A673 (cell line): Measurements from ENCODE around the gene SLC20A1. TPM values are rescaled to one million over a fixed set of nuclear protein-coding genes. Genes with fewer than 3 reads are reported as not detected.

ENCODE experiments used
- Bru-seq: library from RNA; stranded (reverse); fragments of 400-500 nt; gene quantifications from one replicate; lab custom pipeline; 2021; lab: Mats Ljungman, UMichigan
- BruChase-seq, 2 experiments: library from RNA; stranded (reverse); fragments of 400-500 nt; gene quantifications; one replicate each; lab custom pipeline; 2021; lab: Mats Ljungman, UMichigan
- BruUV-seq: library from RNA; stranded (reverse); fragments of 400-500 nt; replicated peaks from 2 replicates; lab custom pipeline; 2021; lab: Mats Ljungman, UMichigan
- CTCF ChIA-PET: fragments of 300-600 bp; sonication (Branson Sonifier 250); formaldehyde crosslinking; loops from one replicate; lab custom pipeline; 2022; ENCODE audit warnings: antibody characterized with exemption; lab: Charles Lee
- POLR2A ChIA-PET: fragments of 300-600 bp; sonication (Branson Sonifier 250); formaldehyde crosslinking; loops from one replicate; lab custom pipeline; 2022; ENCODE audit warnings: antibody characterized with exemption; ENCODE audit not compliant: low non-redundant PET; lab: Charles Lee
- DNase-seq: peaks from one replicate; pipeline ENCODE4 v3.0.0-alpha.2; 2015; ENCODE audit warnings: low spot score
- H3K27ac ChIP-seq: fragments of 200-600 bp; sonication (generic); 2 replicates; pipeline ENCODE4 v1.5.1; 2016; ENCODE audit warnings: mixed run types, low read depth, mild to moderate bottlenecking, mixed read lengths, antibody characterized with exemption, low read length; ENCODE audit not compliant: poor library complexity, severe bottlenecking
- H3K27me3 ChIP-seq: fragments of 200-600 bp; sonication (generic); replicated peaks from 2 replicates; pipeline ENCODE4 v1.6.1; 2017; ENCODE audit warnings: mixed run types, low read depth, mild to moderate bottlenecking, mixed read lengths, antibody characterized with exemption, low read length; ENCODE audit not compliant: insufficient read depth, poor library complexity
- H3K36me3 ChIP-seq: fragments of 200-600 bp; sonication (generic); 2 replicates; pipeline ENCODE4 v1.6.1; 2016; ENCODE audit warnings: mixed run types, mild to moderate bottlenecking, mixed read lengths, antibody characterized with exemption, low read length; ENCODE audit not compliant: insufficient read depth, poor library complexity, severe bottlenecking
- H3K4me1 ChIP-seq: fragments of 200-600 bp; sonication (generic); 2 replicates; pipeline ENCODE4 v1.6.1; 2017; ENCODE audit warnings: mixed run types, mild to moderate bottlenecking, mixed read lengths, antibody characterized with exemption, low read length; ENCODE audit not compliant: insufficient read depth, poor library complexity, severe bottlenecking
- H3K4me3 ChIP-seq: fragments of 200-600 bp; sonication (generic); 2 replicates; pipeline ENCODE4 v1.5.1; 2016; ENCODE audit warnings: low read depth, mixed run types, mild to moderate bottlenecking, mixed read lengths, low read length; ENCODE audit not compliant: poor library complexity, severe bottlenecking
- H3K9me3 ChIP-seq: fragments of 200-600 bp; sonication (generic); 2 replicates; pipeline ENCODE4 v1.6.1; 2016; ENCODE audit warnings: mixed run types, low read depth, mild to moderate bottlenecking, mixed read lengths, antibody characterized with exemption, low read length; ENCODE audit not compliant: poor library complexity, severe bottlenecking
- CTCF ChIP-seq: fragments of 300-800, 200-600 bp; sonication (generic); conservative IDR thresholded peaks from 2 replicates; pipeline ENCODE4 v1.5.1; 2017; ENCODE audit warnings: low read depth, mild to moderate bottlenecking, antibody characterized with exemption, low read length, moderate library complexity, mixed read lengths
- EZH2 ChIP-seq: fragments of 200-600 bp; sonication (generic); IDR thresholded peaks from 2 replicates; pipeline ENCODE4 v1.6.1; 2017; ENCODE audit warnings: borderline replicate concordance, low read depth, mild to moderate bottlenecking, mixed read lengths, antibody characterized with exemption, low read length; ENCODE audit not compliant: poor library complexity, severe bottlenecking
- intact Hi-C: fragments of 100-400 bp; cut with micrococcal nuclease; formaldehyde crosslinking; loops from one replicate; pipeline ENCODE4 v1.10.0; 2022; ENCODE audit not compliant: unreplicated experiment
- long read RNA-seq: library from polyadenylated mRNA; stranded (forward); transcript quantifications from one replicate; pipeline ENCODE4 v2.0.0, GENCODE V29; 2022
- total RNA-seq: library from RNA; stranded (reverse); gene quantifications from 2 replicates; pipeline ENCODE4 v1.2.3, GENCODE V29; 2021

The SLC20A1 gene
- total RNA-seq (120 and 148 TPM in 2 replicates), Bru-seq, nascent RNA (percentile 99 among the genes with signal in this experiment), BruChase-seq, experiment 1, labeled RNA remaining after a 2-hour chase (percentile 99 among the genes with signal in this experiment), BruChase-seq, experiment 2, labeled RNA remaining after a 6-hour chase (percentile 98 among the genes with signal in this experiment)
- long read RNA-seq, transcript SLC20A1-201 (11 exons, 3,381 nt), result major isoform, 214 of 292 reads
- long read RNA-seq, partial matches to known transcripts, result 51 of 292 reads
- long read RNA-seq, other reads (novel, unspliced or antisense), result 27 of 292 reads

- TF ChIP-seq CTCF (0 out of 2 replicates have a peak, but pooled peaks have one; percentile 27), EZH2 (no peak)
- Histone ChIP-seq H3K4me1 (peaks cover 30% of the 10 kb centered on the region), H3K27ac (peak within 1 kb of the TSS; percentile 99), H3K27me3 (no peaks in the 10 kb centered on the region), H3K9me3 (no peaks in the 10 kb centered on the region), H3K36me3 (peaks cover 35% of the 10 kb centered on the region), H3K4me3 (peak within 1 kb of the TSS; percentile 96)
- intact Hi-C loops, result no loop called here
- ChIA-PET POLR2A (interaction anchor here (0.6 kb wide), 1 partner anchor 18 kb away, joined by 21 read pairs; no protein-coding TSS in a partner anchor), CTCF (interaction anchor here (1.4 kb wide), 1 partner anchor 19 kb away, joined by 4 read pairs; no protein-coding TSS in a partner anchor)
- peak; percentile 96 for DNase-seq
- BruUV-seq, result no TSS peak
These were observed at the start of gene SLC20A1 for GRCh38 chr2:112645310-112646101. Gene SLC20A1 (plus strand): TSS chr2:112645939. CDS start chr2:112646829, 890 bp downstream.

- intact Hi-C loops, result no loop called here
- POLR2A ChIA-PET, result no interaction called here
- no peaks in the 10 kb centered on the region for H3K36me3 ChIP-seq
- peaks cover 6% of the 10 kb centered on the region for H3K4me1 ChIP-seq
- no peaks in the 10 kb centered on the region for H3K9me3 ChIP-seq
- H3K27me3 ChIP-seq, result no peaks in the 10 kb centered on the region
- no peak overlapping the region for H3K4me3 ChIP-seq
- no TSS peak for BruUV-seq
- CTCF ChIA-PET, result no interaction called here
- H3K27ac ChIP-seq, result no peak overlapping the region
- no peak for DNase-seq
- no peak for TF ChIP-seq CTCF
- no peak for TF ChIP-seq EZH2
These were observed 48.0 kb upstream of the SLC20A1 start for GRCh38 chr2:112597537-112598322.

GRCh38 chr2:112600634-112601033 is 45.1 kb upstream of the SLC20A1 start:
- no peak for DNase-seq
- no peaks in the 10 kb centered on the region for H3K9me3 ChIP-seq
- H3K27me3 ChIP-seq, result no peaks in the 10 kb centered on the region
- POLR2A ChIA-PET, result no interaction called here
- no peak overlapping the region for H3K27ac ChIP-seq
- CTCF ChIA-PET, result interaction anchor here (1.0 to 1.7 kb wide), 2 partner anchors 125 to 126 kb away, joined by 4 to 15 read pairs; no protein-coding TSS in a partner anchor
- no peak overlapping the region for H3K4me3 ChIP-seq
- H3K4me1 ChIP-seq, result peaks cover 6% of the 10 kb centered on the region
- no peaks in the 10 kb centered on the region for H3K36me3 ChIP-seq
- intact Hi-C loops, result loop anchor here (1.0 kb wide), 2 partner anchors 126 to 359 kb away; no protein-coding TSS in a partner anchor
- BruUV-seq, result no TSS peak
- TF ChIP-seq CTCF, result no peak
- no peak for TF ChIP-seq EZH2
